DMS153 (cell line): ENCODE data around the gene LGI1.

Source experiments
- DNase-seq: peaks from one replicate; lab custom pipeline; 2025; lab: John Stamatoyannopoulos, UW

LGI1 gene

DNA sequence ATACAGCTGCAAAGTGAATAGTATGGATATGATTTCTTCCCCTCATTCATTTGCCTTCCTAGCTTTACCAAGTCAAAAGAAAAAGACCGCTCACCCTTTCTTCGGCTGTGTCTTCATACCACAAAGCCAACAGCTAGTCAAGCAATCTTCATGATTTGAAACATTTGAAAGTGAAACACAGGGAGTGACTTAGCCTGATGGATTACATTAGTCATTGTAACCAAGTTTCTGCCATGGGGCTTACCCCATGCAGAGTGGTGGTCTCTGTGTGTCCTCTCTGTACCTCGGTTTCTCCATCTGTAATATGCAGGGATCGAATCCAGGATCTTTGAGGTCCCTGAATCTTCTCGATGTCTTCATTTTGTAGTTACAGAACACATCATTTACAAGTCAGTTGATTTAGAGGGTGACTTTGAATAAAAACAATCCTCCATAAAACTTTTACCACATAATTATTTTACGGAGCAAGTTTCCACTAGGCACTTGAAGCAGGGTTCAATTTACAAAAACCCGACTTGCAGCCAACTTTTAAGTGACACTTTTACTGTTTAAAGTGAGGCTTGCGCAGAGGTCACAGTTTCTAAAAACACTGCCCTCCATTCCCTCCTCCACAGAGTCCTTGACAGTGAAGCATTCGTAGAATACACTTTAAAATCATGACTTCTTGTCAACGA is 2.2 kb upstream of the LGI1 start:
- DNase-seq: no peak

DNA sequence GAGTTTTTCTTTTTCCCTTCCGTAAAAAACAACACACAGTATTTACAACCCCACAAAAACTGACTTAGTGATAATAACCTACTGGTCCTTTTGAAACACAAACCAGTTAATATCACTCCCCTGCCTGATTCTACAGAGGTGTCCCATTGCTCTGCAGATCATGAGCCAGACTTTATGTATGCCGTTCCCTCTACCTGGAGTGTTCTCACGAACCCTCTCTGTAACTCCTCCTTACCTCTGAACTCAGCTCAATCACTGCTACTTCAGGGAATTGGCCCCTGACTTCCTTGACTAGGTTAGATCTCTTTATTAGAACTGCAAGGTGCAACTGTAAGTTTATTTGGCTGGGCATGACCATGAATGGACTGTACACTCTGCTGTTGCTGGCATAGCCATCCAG is 1.6 kb upstream of the LGI1 start:
- DNase-seq: no peak

DNA sequence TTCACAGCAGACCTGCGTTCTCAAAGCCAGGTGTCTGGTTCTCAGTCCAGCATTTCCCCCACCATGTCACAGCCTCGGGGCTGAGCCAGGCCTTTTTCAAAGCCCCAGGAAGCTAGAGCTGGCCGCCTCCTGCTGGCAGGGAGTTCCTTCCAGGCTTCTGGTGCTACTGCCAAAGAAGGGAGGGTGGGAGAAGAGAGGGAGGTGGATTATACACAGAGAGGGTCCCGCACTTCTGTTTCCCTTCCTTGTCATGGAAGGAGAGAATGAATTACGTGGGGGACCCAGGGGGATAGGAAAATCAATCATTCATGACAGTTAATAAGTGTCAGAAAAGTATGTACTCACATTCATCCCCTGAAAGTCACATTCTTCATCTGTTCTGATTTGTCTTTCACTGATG is 600 bp upstream of the LGI1 start:
- DNase-seq: no peak

DNA sequence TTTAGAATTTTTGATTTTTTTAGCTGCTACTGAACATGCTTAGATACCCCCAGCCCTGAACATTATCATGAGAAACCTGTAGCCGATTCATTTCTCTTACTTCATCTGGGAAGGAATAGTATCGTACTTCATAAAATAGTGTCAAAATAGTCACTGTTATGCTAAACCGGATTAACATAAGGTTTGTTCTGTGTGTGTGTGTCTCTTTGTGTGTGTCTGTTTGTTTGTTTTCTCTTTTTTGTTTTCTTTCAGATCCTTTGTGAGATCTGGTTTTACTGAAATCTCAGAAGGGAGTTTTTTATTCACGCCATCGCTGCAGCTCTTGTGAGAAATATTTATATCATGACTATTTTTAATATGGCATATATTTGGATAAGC is 761 bp downstream of the LGI1 start:
- DNase-seq: no peak

DNA sequence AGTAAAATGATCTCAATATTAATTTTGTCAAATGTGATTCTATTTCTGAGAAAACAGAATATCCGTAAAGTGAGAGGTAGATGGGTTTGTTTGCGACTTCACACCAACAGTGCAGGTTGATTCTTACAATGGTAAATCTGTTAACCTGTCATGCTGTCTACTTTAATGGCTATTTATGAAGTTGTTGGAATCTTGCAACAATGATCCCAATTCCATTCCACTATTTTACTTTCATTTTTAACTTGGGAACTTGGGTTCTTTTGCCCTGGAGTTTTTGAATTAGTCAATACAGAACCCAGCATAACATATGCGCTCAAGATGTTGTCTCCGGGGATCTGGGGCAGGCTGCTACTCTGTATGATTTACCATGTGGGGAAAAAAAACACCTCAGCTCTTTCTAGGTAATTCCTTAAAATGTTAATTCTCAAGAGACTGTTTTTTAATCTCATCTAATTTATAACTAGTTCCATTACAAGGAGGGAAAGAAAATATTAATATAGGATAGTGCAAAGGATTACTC is 1.2 kb downstream of the LGI1 start:
- DNase-seq: no peak

DNA sequence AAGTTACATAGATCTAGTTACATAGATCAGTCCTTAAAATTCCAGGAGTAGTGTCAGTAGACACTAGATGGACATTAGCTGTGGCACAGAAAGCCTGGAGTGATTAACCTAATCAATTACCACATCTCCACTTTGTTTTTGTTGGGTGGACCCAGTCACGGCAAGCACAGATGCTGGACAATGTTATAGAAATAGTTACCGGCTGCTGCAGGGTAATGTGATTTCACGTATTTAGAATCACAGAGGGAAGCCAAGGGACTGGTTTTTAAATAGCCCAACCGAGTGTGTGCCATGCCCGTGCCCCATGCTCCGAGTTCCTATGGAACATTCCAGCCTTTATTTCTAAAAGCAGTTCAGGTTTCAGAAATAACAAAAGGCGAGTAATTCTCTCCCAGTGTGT is 2.8 kb downstream of the LGI1 start:
- no peak for DNase-seq

DNA sequence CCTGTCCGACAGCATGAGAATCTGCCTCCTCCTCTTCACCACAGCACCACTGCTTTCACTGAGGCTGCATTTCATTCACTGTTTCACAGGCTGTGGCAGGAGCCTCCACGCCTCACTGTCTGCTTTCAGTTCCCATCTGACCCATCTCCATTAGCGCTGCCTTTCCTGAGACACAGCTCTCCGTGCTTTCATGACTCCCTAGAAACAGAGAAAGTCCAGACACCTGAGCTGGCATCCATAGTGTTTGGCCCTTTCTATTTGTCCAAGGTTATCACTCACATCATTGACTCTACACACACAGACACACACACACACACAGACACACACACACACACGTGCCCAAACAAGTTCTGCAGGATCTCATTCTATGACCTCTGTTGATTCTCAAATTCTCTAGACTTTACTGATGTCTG is 5.2 kb downstream of the LGI1 start:
- no peak for DNase-seq

DNA sequence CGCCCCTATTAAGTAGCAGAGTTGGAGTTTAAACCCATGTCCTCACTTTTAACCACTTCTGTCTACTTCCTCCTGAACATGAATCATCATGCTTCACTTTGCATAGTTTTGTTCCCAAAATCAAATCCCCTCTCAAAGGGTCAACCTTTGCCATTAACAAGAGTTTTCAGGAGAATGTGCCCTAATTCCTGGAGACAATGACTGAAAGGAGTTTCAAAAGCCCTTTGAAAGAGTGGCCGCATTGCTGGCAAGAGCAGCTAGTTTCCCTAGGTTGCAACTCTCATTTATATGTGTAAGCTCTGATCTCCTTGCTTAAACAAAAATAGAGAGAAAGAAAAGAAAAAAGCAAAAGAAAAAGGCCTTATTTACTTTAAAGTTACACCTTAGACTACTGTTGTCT is 9.2 kb downstream of the LGI1 start:
- no peak for DNase-seq

DNA sequence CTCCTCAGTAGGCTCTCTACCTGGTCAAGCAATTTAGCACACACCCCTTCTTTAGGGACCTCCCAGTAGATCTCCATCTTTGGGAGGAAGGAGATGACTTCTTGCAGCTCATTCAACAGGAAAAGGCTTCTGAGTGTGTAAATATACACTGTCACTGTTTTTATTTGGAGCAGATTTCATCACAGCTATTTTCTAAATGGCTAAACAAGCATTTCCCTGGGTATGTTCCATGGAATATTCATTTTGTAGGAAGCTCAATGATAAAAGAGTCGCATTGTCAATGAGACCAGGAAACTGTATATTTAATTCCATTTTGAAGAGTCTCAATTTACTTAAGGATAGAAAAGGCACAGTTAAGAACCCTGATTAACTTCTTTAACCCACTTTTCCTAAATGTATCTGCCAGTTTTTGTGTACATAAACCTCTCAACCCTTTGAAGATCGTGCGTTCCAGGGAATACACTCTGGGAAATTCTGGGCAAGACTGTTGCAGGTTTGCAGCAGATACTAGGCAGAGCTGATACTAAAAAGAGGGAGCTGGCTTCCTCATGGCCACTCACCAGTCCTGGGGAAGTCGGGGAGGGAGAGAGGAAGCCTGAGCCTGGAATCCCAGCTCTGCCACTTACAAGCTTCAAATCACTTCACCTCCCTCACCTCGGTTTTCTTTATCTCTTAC is 10.1 kb downstream of the LGI1 start:
- DNase-seq: no peak

DNA sequence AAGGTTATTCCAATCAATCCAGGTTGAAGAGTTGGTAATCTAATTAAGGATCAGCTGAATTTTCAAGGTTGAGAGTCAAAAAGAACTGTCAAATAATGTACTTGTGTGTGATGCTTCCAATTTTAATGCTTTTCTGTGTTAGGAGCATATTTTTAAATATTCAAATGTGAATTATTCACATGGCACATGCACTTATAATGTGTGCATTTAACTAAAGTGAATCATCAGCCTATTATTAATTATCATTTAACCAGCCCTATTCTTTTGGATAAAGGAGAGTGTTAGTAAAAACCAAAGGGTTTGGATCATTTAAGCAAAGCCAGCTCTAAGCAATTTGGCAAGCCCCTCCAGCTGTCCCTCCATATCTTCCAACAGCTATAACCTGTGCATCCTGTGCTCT is 11.2 kb downstream of the LGI1 start:
- DNase-seq: no peak

DNA sequence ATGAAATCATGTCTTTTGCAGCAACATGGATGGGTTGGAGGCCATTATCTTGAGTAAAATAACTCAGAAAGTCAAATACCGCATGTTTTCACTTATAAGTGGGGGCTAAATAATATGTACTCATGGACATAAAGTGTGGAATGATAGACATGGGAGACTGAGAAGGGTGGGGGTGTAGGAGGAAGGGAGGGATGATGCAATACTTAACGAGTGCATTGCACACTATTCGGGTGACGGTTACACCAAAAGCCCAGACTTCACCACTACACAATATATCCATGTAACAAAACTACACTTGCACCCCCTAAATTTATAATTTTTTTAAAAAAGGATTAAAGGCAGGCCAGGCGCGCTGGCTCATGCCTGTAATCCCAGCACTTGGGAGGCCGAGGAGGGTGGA is 13.6 kb downstream of the LGI1 start:
- no peak for DNase-seq

DNA sequence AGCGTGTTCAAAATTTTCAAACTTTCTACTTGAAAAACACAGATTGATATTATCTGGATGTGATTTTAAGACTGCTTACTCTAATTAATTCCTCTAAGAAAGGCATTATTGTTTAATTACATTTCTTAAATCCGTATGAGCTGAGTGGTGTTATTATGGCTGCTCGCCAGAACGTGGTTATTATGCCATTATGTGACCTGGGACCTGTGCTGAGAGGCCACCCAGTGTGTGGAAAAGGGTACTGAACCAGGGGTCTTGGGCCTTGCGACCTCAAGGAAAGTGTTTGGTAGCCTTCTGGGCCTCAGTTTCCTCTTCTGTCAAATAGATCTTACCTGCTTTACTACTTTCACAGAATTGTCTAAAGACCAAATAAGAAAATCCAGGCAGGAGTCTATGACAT is 15.4 kb downstream of the LGI1 start:
- DNase-seq: no peak

DNA sequence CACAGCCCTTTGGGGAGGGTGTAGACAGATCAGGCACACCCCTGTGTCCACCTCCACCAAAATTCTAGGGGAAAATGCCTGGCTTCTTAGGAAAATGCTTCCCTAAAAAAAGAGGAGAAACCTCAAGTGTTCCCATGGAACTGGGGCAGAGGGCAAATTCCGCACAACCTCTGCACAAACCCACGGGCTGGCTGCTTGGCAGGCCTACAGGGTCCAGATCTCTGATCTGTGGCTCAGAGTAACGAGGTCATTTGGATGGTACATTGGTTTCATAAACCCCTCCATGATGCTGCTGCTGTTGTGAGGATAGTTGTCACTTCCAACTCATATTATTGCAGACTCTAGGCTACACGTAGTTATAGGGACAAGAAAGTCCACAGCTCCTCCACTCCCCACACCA is 16.0 kb downstream of the LGI1 start:
- no peak for DNase-seq

DNA sequence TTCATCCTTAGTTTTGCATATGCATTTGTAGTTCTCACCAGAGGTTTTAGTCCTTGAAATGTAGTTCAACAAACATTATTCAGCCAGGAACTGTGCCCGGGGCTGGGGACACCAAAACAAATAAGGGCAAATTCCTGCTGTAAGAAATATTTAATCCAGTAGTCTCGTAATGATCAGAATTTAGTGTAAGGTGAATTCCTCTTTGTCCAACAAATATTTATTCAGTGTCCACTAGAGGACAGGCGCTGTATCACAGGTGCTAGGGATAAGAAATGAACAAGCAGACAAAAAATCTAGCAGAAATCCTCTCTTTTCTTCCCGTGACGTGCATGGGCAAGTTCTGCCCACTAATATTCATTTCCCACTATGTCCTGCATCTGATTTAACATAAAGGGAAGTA is 17.6 kb downstream of the LGI1 start:
- DNase-seq: no peak

DNA sequence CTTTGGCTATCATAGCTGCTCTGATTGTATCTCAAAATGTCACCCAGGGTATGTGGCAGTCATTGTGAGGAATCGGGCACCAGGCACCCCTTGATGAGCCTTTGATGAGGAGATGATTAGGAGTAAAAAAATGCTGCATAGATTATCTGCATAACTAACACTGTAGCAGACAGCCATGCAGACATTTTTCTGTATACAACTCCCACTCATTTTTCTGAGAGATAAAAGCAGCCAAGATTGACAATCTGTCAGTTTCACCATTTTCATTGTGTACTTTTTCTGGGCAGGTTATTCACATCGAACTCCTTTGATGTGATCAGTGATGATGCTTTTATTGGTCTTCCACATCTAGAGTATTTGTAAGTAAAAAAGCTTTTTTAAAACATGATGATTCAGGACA is 19.4 kb downstream of the LGI1 start:
- DNase-seq: no peak

DNA sequence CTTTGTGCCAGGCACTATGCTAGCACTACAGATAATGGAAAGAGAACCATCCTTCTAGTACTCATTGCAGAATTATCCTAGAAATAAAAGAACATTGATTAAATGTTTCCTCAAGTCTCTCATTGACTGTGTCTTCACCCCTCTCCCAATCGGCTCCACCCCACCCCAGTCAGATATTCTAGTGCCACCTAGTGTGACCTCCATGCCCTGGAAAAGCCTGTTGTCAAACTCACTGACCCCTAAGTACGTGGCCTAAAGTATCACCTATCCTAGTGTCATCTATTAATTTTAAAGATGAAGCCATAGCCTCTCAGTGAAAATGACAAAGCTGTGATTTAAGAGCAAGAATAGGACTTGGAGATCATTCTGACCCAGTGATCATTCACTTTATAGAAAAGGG is 26.3 kb downstream of the LGI1 start:
- no peak for DNase-seq

DNA sequence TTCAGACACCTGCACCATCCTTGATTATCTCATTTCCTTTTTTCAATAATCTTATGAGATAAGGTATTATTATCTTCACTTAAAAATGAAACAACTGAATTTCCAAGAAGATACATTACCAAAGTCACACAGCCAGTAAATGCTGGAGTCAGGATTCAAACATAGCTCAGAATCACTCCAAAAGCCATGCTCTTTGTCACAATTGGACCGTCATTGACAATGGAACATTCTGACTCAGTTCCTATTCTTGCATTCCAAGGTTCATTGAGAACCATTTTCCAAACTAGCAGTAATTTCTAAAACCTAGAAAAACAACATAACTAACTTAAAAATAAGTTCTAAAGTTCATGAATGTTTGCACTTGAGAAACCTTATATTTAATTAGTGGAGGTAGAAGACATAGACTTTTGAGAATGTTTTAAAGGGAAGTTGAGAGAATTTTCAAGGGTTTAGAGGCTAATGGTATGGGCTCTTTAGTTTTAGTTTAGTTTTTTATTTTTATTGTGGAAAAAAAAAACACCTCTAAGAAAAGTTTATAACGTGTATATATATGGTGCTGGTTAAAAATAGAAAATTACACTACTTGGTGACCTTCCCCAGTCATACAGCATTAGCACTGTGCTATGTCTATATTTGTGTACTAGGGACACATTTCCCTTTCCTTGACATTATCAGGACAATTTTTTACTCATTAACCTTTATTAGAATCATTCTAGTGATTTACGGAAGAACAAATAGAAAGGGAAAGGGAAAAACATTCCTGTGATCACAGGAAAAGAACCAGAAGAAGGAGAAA is 30.9 kb downstream of the LGI1 start:
- no peak for DNase-seq

DNA sequence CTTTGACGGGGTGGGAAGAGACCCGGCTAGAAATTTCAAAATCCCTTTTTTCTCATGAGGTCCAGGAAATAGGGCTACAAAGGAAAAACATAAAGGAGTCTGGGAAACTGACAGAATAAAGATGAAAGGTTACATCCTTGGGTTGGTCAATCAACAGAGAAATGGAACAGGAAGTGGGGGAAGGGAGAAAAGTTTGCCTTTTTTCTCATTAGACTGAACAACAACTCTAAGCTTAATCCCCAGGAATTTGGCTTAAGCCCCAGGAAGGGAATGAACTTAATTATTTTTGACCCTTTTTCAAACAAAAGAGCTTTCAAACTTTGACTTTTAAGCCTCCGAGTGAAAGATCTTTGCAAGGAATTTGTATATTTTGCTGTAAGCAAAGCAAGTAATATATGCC is 32.7 kb downstream of the LGI1 start:
- no peak for DNase-seq

DNA sequence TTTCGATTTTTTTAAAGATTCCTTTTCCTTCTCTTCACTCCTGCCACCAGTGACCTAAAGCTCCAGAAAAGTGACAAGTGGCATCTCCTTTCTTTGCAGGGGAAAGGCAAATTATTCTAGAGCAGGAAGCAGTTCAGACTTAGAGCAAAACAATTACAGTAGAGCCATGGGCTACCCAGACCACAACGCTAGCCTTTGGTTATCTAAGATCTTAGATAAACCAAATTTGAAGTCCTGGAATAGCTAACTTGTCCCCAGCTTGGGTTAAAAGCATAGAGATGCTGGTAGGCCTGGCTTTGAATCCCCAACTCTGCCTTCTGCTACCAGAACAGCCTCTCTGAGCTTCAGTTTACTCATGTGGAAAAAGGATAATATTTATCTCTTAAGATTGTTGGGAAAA is 38.4 kb downstream of the LGI1 start:
- DNase-seq: no peak

DNA sequence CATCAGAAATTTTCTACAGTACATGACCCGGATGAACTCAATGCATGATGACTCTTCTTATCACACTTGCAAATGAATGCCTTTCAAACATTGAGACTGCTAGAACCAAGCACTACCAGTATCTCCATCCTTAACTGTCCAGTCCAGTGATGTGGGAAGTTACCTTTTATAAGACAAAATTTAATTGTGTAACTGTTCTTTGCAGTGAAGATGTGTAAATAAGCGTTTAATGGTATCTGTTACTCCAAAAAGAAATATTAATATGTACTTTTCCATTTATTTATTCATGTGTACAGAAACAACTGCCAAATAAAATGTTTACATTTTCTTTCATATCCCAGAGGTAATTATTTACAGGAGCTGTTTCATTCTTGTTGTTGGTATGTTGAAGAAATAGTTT is 40.1 kb downstream of the LGI1 start:
- no peak for DNase-seq

DNA sequence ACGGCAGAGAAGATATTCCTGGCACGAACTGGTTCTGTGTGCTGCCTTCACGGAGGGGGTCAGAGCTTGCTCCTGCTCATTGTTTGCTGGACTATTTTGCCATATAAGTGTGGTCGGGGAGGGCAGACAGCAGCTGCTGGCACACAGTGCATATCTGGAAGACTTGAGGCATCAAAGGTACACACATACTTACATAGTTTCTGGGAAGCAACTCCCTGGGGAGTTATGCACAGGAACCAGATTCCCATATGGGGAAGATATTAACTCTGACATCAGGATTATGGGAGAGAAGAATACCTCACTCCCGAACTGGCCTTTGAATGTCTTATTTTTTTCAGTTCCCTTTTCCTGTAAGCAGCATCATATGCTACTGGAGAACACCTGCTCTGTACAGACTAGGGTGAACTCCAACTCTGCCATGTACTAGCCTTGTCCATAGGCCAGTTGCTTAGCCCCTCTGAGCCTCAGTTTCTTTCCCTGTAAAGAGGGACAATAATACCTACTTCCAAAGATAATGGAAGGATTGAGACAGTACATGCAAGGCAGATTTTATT is 41.5 kb downstream of the LGI1 start:
- DNase-seq: no peak

DNA sequence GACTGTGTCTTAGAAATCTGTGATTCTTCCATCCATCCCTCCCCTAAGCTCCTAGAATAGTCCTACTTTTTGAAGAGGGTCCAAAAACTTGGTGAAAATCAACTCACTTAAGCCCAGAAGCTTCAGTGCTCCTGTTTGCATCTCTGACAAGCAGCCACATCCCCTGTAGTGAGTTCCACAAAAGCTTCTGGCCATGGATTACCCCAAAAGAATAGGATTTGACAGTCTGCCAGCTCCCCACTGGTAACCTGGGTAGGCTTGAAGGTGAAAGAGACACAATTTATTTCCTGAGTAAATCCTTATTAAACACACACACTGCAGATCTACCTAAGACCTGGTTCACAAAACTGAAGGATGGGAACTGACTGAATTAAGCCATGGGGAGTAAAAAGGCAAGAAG is 46.5 kb downstream of the LGI1 start:
- DNase-seq: no peak

DNA sequence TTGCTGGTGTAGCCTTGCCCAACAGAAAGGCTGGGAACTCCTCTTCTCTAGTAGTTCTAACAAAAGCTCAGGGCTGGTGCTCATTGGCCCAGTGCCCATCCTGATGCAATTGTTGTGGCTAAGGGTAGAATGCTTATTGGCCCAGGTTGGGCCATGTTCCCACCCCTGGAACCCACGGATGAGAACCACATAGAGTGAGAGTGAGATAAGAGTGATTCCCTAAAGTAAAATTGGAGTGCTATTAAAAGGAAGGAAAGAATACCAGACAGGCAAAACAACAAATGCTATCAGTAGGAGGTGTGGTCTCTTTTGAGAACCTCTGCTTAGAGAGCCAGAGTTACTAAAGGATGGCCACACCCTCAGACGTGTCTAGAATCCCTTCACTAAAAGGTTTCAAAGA is 49.2 kb downstream of the LGI1 start:
- no peak for DNase-seq
